H9 (cell line): ENCODE data around the gene ZC3H8. TPM values are rescaled to one million over a fixed set of nuclear protein-coding genes. Genes with fewer than 3 reads are reported as not detected.

Source experiments
- DNase-seq: peaks from one replicate; pipeline ENCODE4 v3.0.0-alpha.2; 2017
- H2AFZ ChIP-seq: one replicate; pipeline ENCODE4 v1.6.1; 2013; ENCODE audit warnings: mild to moderate bottlenecking, low read length, control low read depth, moderate library complexity
- H2AK5ac ChIP-seq: 2 replicates; pipeline ENCODE4 v1.6.1; 2013; ENCODE audit warnings: low read length, control low read depth, mixed read lengths; ENCODE audit not compliant: insufficient read length
- H2BK120ac ChIP-seq: one replicate; pipeline ENCODE4 v1.6.1; 2013; ENCODE audit warnings: low read depth, mild to moderate bottlenecking, low read length, control low read depth, inconsistent platforms; ENCODE audit not compliant: poor library complexity, severe bottlenecking
- H2BK12ac ChIP-seq: 2 replicates; pipeline ENCODE4 v1.6.1; 2013; ENCODE audit warnings: low read length, control low read depth, mixed read lengths, low read depth; ENCODE audit not compliant: insufficient read length
- H2BK15ac ChIP-seq: 2 replicates; pipeline ENCODE4 v1.6.1; 2013; ENCODE audit warnings: low read depth, low read length, control low read depth
- H2BK20ac ChIP-seq: one replicate; pipeline ENCODE4 v1.6.1; 2013; ENCODE audit warnings: low read depth, mild to moderate bottlenecking, low read length, control low read depth, inconsistent platforms; ENCODE audit not compliant: poor library complexity, severe bottlenecking
- H2BK5ac ChIP-seq: 2 replicates; pipeline ENCODE4 v1.6.1; 2013; ENCODE audit warnings: low read length, control low read depth, mixed read lengths; ENCODE audit not compliant: insufficient read length
- H3K14ac ChIP-seq: 2 replicates; pipeline ENCODE4 v1.6.1; 2013; ENCODE audit warnings: low read length, control low read depth; ENCODE audit not compliant: insufficient read depth
- H3K18ac ChIP-seq: 2 replicates; pipeline ENCODE4 v1.6.1; 2013; ENCODE audit warnings: low read depth, mild to moderate bottlenecking, mixed read lengths, low read length, control low read depth; ENCODE audit not compliant: insufficient read length
- H3K23ac ChIP-seq: 2 replicates; pipeline ENCODE4 v1.6.1; 2013; ENCODE audit warnings: low read length, control low read depth, mixed read lengths, low read depth; ENCODE audit not compliant: insufficient read length
- H3K23me2 ChIP-seq: 2 replicates; pipeline ENCODE4 v1.6.1; 2013; ENCODE audit warnings: low read depth, mild to moderate bottlenecking, mixed read lengths, low read length, control low read depth; ENCODE audit not compliant: insufficient read length, poor library complexity, severe bottlenecking
- H3K27ac ChIP-seq: 2 replicates; pipeline ENCODE4 v1.5.1; 2013; ENCODE audit warnings: low read length, control low read depth, mixed read lengths, low read depth; ENCODE audit not compliant: insufficient read length
- H3K27me3 ChIP-seq: 2 replicates; pipeline ENCODE4 v1.6.1; 2013; ENCODE audit warnings: low read length, control low read depth, inconsistent platforms; ENCODE audit not compliant: insufficient read depth
- H3K4ac ChIP-seq: 2 replicates; pipeline ENCODE4 v1.6.1; 2013; ENCODE audit warnings: low read depth, mild to moderate bottlenecking, control low read depth, inconsistent platforms, low read length, moderate library complexity
- H3K4me1 ChIP-seq: 2 replicates; pipeline ENCODE4 v1.6.1; 2013; ENCODE audit warnings: low read length, control low read depth, inconsistent platforms; ENCODE audit not compliant: insufficient read depth
- H3K4me2 ChIP-seq: 2 replicates; pipeline ENCODE4 v1.6.1; 2013; ENCODE audit warnings: low read length, control low read depth, mixed read lengths; ENCODE audit not compliant: insufficient read length, insufficient read depth
- H3K56ac ChIP-seq: 2 replicates; pipeline ENCODE4 v1.6.1; 2013; ENCODE audit warnings: low read depth, mild to moderate bottlenecking, mixed read lengths, low read length, control low read depth; ENCODE audit not compliant: insufficient read length
- H3K79me1 ChIP-seq: 2 replicates; pipeline ENCODE4 v1.6.1; 2013; ENCODE audit warnings: low read depth, mild to moderate bottlenecking, moderate library complexity, low read length, control low read depth, inconsistent platforms; ENCODE audit not compliant: insufficient read depth, poor library complexity, severe bottlenecking
- H3K79me2 ChIP-seq: 2 replicates; pipeline ENCODE4 v1.6.1; 2013; ENCODE audit warnings: low read length, control low read depth, inconsistent platforms; ENCODE audit not compliant: insufficient read depth
- H3K9ac ChIP-seq: 2 replicates; pipeline ENCODE4 v1.6.1; 2013; ENCODE audit warnings: low read length, control low read depth, mixed read lengths; ENCODE audit not compliant: insufficient read length; ENCODE audit errors: extremely low read depth
- H3K9me3 ChIP-seq: one replicate; pipeline ENCODE4 v1.6.1; 2013; ENCODE audit warnings: low read depth, low read length, inconsistent platforms; ENCODE audit not compliant: control insufficient read depth
- H3T11ph ChIP-seq: one replicate; pipeline ENCODE4 v1.6.1; 2013; ENCODE audit warnings: mild to moderate bottlenecking, low read length, control low read depth, inconsistent platforms
- H4K20me1 ChIP-seq: one replicate; pipeline ENCODE4 v1.6.1; 2013; ENCODE audit not compliant: control insufficient read depth, insufficient read length, insufficient read depth
- H4K5ac ChIP-seq: 2 replicates; pipeline ENCODE4 v1.6.1; 2013; ENCODE audit warnings: low read depth, mild to moderate bottlenecking, mixed read lengths, low read length, control low read depth; ENCODE audit not compliant: insufficient read length
- H4K8ac ChIP-seq: replicated peaks from 2 replicates; pipeline ENCODE4 v1.6.1; 2013; ENCODE audit warnings: low read length, control low read depth, mixed read lengths, low read depth; ENCODE audit not compliant: insufficient read length
- H4K91ac ChIP-seq: 2 replicates; pipeline ENCODE4 v1.6.1; 2013; ENCODE audit warnings: low read depth, mild to moderate bottlenecking, moderate library complexity, mixed read lengths, low read length, control low read depth; ENCODE audit not compliant: insufficient read length
- H3K27ac Mint-ChIP-seq, 3 experiments: 2 replicates in 2 of 3; 3 replicates in 1 of 3; pipeline ENCODE4 v1.8.0; 2020 to 2021; ENCODE audit warnings: mixed read lengths in 3 of 3, mild to moderate bottlenecking in 1 of 3, moderate library complexity in 1 of 3
- H3K27me3 Mint-ChIP-seq: 2 replicates; pipeline ENCODE4 v1.8.0; 2021; ENCODE audit warnings: low read depth, mild to moderate bottlenecking, moderate library complexity, mixed read lengths
- H3K36me3 Mint-ChIP-seq, 3 experiments: 2 replicates in 2 of 3; 3 replicates in 1 of 3; pipeline ENCODE4 v1.8.0; 2020 to 2021; ENCODE audit warnings: low read depth in 3 of 3, mixed read lengths in 3 of 3; ENCODE audit not compliant: insufficient read depth in 1 of 3
- H3K4me1 Mint-ChIP-seq, 2 experiments: 2 replicates each; pipeline ENCODE4 v1.8.0; 2020; ENCODE audit warnings: mixed read lengths in 2 of 2
- H3K4me3 Mint-ChIP-seq, 2 experiments: 2 replicates in 1 of 2; 3 replicates in 1 of 2; pipeline ENCODE4 v1.8.0; 2020 to 2021; ENCODE audit warnings: mild to moderate bottlenecking in 2 of 2, mixed read lengths in 2 of 2, moderate library complexity in 1 of 2
- H3K9me3 Mint-ChIP-seq, 2 experiments: 2 replicates in 1 of 2; 3 replicates in 1 of 2; pipeline ENCODE4 v1.8.0; 2020; ENCODE audit warnings: mild to moderate bottlenecking in 2 of 2, mixed read lengths in 2 of 2, moderate library complexity in 1 of 2
- WGBS: extraction: QIAGEN DNeasy Blood & Tissue Kit; methylation state at CpG from one replicate; pipeline ENCODE4 v1.1.7; 2013; ENCODE audit warnings: missing lambda C conversion rate, low lambda C conversion rate, mixed read lengths; ENCODE audit not compliant: insufficient read length; ENCODE audit errors: extremely low coverage; 5-methylcytosine and 5-hydroxymethylcytosine counted together
- total RNA-seq: library from RNA; stranded (reverse); gene quantifications from 2 replicates; pipeline ENCODE4 v1.2.1, GENCODE V29; 2021
- TF ChIP-seq, protein P1 (sequence below): fragments of 200-600 bp; sonication (generic); conservative IDR thresholded peaks from 3 replicates; pipeline ENCODE4 v1.8.0; 2021; ENCODE audit warnings: antibody characterized with exemption, mild to moderate bottlenecking

ZC3H8 gene
- total RNA-seq, 1 experiment from 2014 or later: 6.9 TPM

GRCh38 chr2:112168422-112169124 is 86.3 kb downstream of the ZC3H8 start:
- no peak overlapping the region for H2BK5ac ChIP-seq
- H3K4me2 ChIP-seq: no peak overlapping the region
- H3K4me1 Mint-ChIP-seq: peaks cover 2 to 6% of the 10 kb centered on the region in 2 experiments; a peak in 1 of 4 replicates
- no peak overlapping the region for H2BK120ac ChIP-seq
- no peak overlapping the region for H4K91ac ChIP-seq
- no peaks in the 10 kb centered on the region for H3K9me3 Mint-ChIP-seq
- DNase-seq: no peak
- no peak overlapping the region for H4K5ac ChIP-seq
- H4K20me1 ChIP-seq: no peaks in the 10 kb centered on the region
- no peak overlapping the region for H3K23ac ChIP-seq
- no peak overlapping the region for H2BK15ac ChIP-seq
- H3K36me3 Mint-ChIP-seq: no peaks in the 10 kb centered on the region
- H2AK5ac ChIP-seq: no peak overlapping the region
- no peaks in the 10 kb centered on the region for H3K27me3 ChIP-seq
- peaks cover 1% of the 10 kb centered on the region for H3K27me3 Mint-ChIP-seq
- no peak overlapping the region for H4K8ac ChIP-seq
- H2BK12ac ChIP-seq: no peak overlapping the region
- H3K4me3 Mint-ChIP-seq: no peak overlapping the region
- H3K18ac ChIP-seq: no peak overlapping the region
- no CpG with 5 or more reads among the region's 10 CpGs for WGBS
- H2BK20ac ChIP-seq: no peak overlapping the region
- H3K9me3 ChIP-seq: no peaks in the 10 kb centered on the region
- no peak overlapping the region for H3T11ph ChIP-seq
- no peak overlapping the region for H3K9ac ChIP-seq
- TF ChIP-seq, protein P1, sequence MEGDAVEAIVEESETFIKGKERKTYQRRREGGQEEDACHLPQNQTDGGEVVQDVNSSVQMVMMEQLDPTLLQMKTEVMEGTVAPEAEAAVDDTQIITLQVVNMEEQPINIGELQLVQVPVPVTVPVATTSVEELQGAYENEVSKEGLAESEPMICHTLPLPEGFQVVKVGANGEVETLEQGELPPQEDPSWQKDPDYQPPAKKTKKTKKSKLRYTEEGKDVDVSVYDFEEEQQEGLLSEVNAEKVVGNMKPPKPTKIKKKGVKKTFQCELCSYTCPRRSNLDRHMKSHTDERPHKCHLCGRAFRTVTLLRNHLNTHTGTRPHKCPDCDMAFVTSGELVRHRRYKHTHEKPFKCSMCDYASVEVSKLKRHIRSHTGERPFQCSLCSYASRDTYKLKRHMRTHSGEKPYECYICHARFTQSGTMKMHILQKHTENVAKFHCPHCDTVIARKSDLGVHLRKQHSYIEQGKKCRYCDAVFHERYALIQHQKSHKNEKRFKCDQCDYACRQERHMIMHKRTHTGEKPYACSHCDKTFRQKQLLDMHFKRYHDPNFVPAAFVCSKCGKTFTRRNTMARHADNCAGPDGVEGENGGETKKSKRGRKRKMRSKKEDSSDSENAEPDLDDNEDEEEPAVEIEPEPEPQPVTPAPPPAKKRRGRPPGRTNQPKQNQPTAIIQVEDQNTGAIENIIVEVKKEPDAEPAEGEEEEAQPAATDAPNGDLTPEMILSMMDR: no peak
- no peaks in the 10 kb centered on the region for H3K23me2 ChIP-seq
- no peak overlapping the region for H3K4ac ChIP-seq
- H3K56ac ChIP-seq: no peak overlapping the region
- H2AFZ ChIP-seq: no peak overlapping the region
- no peak overlapping the region for H3K14ac ChIP-seq
- H3K4me1 ChIP-seq: no peaks in the 10 kb centered on the region
- H3K27ac Mint-ChIP-seq: no peak overlapping the region
- H3K27ac ChIP-seq: no peak overlapping the region
- no peaks in the 10 kb centered on the region for H3K79me2 ChIP-seq
- H3K79me1 ChIP-seq: no peaks in the 10 kb centered on the region
